CD4-positive, alpha-beta T cell treated with Interleukin-4 for 1 hour (primary cell): ENCODE data around the gene CELF4.

Experiments used
- DNase-seq, 2 donors: peaks; one replicate each; pipeline ENCODE4 v3.0.0-alpha.2; 2020 to 2022

The CELF4 gene

GRCh38 chr18:37434161-37434860 lies 131.3 kb downstream of the CELF4 start:
- no peak for DNase-seq

DNA sequence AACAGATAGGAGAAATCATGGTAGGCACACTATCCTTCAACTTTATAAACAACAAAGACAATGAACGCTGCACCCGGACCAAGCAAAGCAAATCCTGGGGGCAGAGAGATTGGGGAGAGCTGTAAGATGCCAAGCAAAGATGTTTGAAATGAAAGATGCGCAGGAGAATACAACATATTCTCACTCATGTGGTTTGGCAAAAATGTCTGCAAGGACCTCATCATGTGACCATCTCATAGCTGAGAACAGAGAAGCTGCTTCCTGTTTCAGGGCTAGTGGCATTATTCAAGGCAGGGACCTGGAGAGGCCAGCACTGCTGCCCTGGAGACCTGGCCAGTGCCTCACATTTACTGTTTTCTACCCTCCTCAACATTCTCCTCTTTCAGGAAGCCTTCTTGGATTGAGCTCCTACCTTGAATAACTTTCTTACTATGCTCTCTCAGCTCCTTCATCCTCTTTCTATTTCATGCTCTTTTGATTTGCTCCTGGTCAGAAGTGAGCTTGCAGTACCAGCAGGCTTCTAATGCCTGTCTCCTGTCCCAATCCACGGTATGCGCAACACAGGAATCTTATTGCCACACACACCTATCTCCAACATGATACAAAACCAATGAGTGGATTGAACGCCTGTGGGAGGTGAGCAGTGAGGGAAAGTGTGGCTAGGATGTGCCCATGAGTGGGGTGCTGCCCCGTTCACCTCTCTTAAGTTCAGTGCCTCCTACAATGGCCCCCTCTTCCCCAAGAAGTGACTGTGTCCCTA lies 133.0 kb downstream of the CELF4 start:
- no peak for DNase-seq

- no peak for DNase-seq
Observed at GRCh38 chr18:37430357-37431076, 135.1 kb downstream of the CELF4 start.

GRCh38 chr18:37429791-37430190 lies 135.8 kb downstream of the CELF4 start:
- no peak for DNase-seq

GRCh38 chr18:37428288-37428974 lies 137.2 kb downstream of the CELF4 start:
- DNase-seq: no peak

DNA sequence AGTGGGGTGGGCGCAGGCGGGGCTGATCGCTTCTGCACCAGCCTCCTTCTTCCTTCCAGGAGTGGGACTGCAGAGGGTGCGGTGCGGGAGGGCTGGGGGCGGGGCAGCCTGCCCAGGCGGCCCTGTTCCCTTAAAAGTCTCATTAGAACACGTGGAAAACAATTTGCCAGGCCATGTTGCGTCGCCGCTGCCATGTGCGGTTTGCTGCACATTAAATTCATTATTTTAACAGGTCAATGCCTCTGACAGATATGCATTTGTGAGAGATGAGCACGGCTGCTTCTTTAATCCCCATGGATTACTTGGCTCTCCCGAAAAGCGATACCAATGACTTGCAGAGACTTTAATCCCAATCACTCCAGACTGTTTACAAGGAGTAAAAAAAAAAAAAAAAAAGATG lies 139.0 kb downstream of the CELF4 start:
- DNase-seq: no peak

GRCh38 chr18:37425222-37425621 lies 140.4 kb downstream of the CELF4 start:
- DNase-seq: no peak

- DNase-seq: no peak
Observed at GRCh38 chr18:37424507-37424906, 141.1 kb downstream of the CELF4 start.

DNA sequence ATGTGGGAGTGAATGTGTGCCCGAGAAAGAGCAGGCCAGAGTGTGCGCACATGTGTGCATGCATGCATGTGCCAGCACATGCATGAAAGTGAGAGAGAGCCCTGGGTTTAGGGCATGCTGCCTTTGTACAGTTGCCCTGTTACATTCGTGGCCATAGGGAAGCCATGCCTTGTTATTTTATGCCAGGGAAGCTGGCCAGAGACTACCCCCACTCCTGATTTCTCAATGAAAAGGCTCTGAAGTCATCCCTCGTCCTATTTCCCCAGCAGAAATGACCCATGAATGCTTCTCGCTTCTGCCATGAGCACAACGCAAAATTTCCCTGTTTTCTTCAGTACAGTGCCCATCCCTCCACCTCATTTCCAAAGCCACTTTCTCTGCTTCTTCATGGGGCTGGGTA lies 143.0 kb downstream of the CELF4 start:
- no peak for DNase-seq

- no peak for DNase-seq
Observed at GRCh38 chr18:37422116-37422515, 143.5 kb downstream of the CELF4 start.

- DNase-seq: no peak
Observed at GRCh38 chr18:37421341-37422077, 144.1 kb downstream of the CELF4 start.

- DNase-seq: no peak
Observed at GRCh38 chr18:37420315-37420880, 145.2 kb downstream of the CELF4 start.

GRCh38 chr18:37419866-37420265 lies 145.7 kb downstream of the CELF4 start:
- no peak for DNase-seq

DNA sequence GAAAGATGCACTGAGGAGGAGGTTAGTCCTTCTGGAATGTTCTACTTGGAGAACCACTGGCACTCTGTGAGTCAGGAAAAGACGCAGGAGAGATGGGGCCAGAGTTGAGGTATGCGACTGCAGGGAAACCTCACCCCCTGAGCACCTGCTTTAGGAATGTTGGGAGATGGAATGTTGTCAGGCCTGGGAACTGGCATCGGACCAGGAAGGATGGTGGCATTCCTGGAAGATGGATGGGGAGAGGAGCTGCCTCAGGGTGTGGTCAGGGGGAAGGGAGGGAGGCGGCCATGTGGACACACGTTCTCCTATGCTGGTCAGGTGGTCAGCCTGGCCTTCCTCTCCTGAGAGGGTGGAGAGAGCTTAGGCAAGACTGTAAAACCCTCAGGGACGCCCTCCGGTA lies 146.3 kb downstream of the CELF4 start:
- no peak for DNase-seq

- no peak for DNase-seq
Observed at GRCh38 chr18:37414816-37415215, 150.8 kb downstream of the CELF4 start.

DNA sequence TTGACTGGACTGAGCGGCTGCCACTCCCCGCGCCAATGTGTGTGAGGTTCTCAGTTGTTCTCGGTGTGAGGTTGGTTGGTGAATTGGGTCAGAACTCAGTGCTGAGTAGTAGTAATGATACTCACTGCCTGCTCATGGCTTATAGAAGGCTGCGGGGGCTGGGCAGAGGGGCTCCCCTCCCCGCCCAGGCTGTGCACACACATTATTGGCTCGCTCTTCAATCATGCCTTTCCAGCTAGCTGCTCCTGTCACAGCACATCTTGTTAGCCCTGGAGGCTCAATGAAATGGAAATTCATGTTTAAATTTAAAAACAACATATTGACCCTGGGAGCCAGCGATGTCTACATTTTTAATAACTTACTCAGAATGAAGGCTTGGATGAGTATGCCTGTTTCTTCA lies 152.8 kb downstream of the CELF4 start:
- no peak for DNase-seq

GRCh38 chr18:37412333-37412732 lies 153.3 kb downstream of the CELF4 start:
- no peak for DNase-seq

- DNase-seq: no peak
Observed at GRCh38 chr18:37409878-37410277, 155.7 kb downstream of the CELF4 start.

DNA sequence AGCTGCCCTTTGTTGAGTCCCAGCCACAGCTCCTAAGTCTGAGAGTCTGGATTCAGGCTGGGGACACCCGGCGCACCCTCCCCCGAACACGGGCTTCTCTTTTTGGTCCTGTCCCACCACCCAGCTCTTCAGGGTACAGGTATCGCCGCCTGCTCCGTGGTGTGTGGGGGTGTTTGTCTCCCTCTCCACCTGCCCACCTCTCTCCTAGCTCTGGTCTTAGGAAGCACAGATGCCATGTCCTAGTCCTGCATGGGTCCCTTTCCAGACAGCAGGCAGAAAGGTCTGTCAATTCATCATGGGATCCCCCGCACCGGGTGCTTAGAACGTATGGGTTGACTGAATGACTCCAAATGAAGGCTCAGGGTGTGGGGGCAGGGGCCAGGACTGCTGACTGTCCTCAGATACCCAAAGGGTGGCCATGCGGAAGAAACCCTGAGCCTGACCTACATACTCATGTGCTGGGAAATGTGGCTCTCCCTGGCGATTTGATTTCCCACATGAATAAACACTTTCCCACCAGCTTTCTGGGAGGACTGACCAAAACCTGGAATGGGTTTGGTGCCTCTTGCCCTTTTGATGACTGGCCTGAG lies 156.8 kb downstream of the CELF4 start:
- no peak for DNase-seq

GRCh38 chr18:37407571-37407970 lies 158.0 kb downstream of the CELF4 start:
- no peak for DNase-seq

DNA sequence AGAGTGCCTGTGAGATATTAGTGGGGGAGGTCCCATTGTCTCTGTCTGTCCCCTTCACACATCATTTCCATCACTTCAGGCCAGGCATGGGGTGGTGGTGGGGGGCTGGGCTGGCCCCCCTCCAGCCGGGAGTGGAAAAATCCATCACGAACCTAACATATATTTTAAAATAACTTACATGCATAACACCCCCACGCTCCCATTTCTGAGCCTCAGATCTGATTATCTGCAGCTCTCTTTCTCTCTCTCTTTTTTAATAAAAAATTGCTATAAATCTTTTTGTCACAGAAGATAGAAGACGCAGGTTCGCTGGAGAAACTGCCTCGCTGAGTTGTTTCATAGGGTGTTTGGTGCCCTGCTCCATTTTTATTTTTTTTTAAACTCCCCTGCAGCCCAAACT lies 159.8 kb downstream of the CELF4 start:
- DNase-seq: no peak

DNA sequence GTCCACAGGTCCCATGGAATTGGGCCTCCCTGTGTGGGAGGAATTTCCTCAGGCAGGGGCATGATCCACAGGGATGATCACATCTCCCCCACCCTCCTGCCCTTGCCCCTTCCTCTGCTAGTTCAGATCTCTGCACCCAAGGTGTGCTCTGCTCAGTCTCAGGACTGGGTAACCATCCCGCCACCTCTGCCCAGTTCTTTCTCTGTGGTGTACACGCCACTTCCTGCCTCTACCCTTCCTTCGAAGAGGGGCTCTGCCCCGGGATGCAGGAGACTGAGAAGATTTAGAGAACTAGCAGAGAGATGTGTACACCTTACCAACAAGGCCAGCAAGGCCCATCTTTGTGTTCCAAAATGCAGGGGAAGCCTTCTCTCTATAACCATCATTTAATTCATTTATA lies 160.4 kb downstream of the CELF4 start:
- no peak for DNase-seq
